Putamen (tissue), 1 donor: ENCODE measurements around the gene SASS6.

Experiments used
- DNase-seq: peaks from one replicate; pipeline ENCODE4 v3.0.0-alpha.2; 2016; ENCODE audit warnings: low spot score

The SASS6 gene

GRCh38 chr1:100132566-100133477 is at the start of gene SASS6, which contains the start of gene TRMT13:
Gene SASS6 (minus strand): TSS chr1:100132930. CDS start chr1:100132814, 116 bp downstream.
Gene TRMT13 (plus strand): TSS chr1:100133163. CDS start chr1:100133169, 6 bp downstream.
- peak; percentile 98 for DNase-seq

- DNase-seq: peak; percentile 12
Measured at GRCh38 chr1:100178091-100178490, 45.4 kb upstream of the SASS6 start, which contains the start of gene LRRC39. Gene LRRC39 (minus strand): TSS chr1:100178256. CDS start chr1:100168516, 9,740 bp downstream.

GRCh38 chr1:100177295-100178041 is 44.7 kb upstream of the SASS6 start:
- DNase-seq: no peak

GRCh38 chr1:100168051-100168450 is 35.3 kb upstream of the SASS6 start:
- no peak for DNase-seq

GRCh38 chr1:100164702-100165101 is 32.0 kb upstream of the SASS6 start:
- no peak for DNase-seq

GRCh38 chr1:100164216-100164615 is 31.5 kb upstream of the SASS6 start:
- DNase-seq: peak; percentile 15

- DNase-seq: no peak
Measured at GRCh38 chr1:100162881-100163280, 30.2 kb upstream of the SASS6 start.

- DNase-seq: no peak
Measured at GRCh38 chr1:100152271-100152670, 19.5 kb upstream of the SASS6 start.

GRCh38 chr1:100151679-100152078 is 18.9 kb upstream of the SASS6 start:
- no peak for DNase-seq

- no peak for DNase-seq
Measured at GRCh38 chr1:100147875-100148274, 15.1 kb upstream of the SASS6 start.

GRCh38 chr1:100146958-100147357 is 14.2 kb upstream of the SASS6 start:
- no peak for DNase-seq

- DNase-seq: no peak
Measured at GRCh38 chr1:100145116-100145515, 12.4 kb upstream of the SASS6 start.

GRCh38 chr1:100142343-100142742 is 9.6 kb upstream of the SASS6 start:
- DNase-seq: no peak

GRCh38 chr1:100141192-100141591 is 8.5 kb upstream of the SASS6 start:
- no peak for DNase-seq

GRCh38 chr1:100137602-100138001 is 4.9 kb upstream of the SASS6 start:
- DNase-seq: no peak

GRCh38 chr1:100134872-100135271 is 2.1 kb upstream of the SASS6 start:
- no peak for DNase-seq

- DNase-seq: no peak
Measured at GRCh38 chr1:100131623-100132022, 1.1 kb downstream of the SASS6 start.

GRCh38 chr1:100130552-100131077 is 2.1 kb downstream of the SASS6 start:
- DNase-seq: no peak

- DNase-seq: no peak
Measured at GRCh38 chr1:100127226-100127625, 5.5 kb downstream of the SASS6 start.

- DNase-seq: no peak
Measured at GRCh38 chr1:100122177-100122576, 10.6 kb downstream of the SASS6 start.

GRCh38 chr1:100115524-100115923 is 17.2 kb downstream of the SASS6 start:
- DNase-seq: no peak

GRCh38 chr1:100109554-100110066 is 23.1 kb downstream of the SASS6 start:
- no peak for DNase-seq
